AG09319 (cell line): ENCODE measurements around the gene KDM7A.

Experiments used
- DNase-seq: peaks from one replicate; pipeline ENCODE4 v3.0.0-alpha.2; 2010; ENCODE audit warnings: low read depth; ENCODE audit errors: extremely low read depth
- CTCF ChIP-seq: IDR thresholded peaks from 2 replicates; pipeline ENCODE4 v1.5.1; 2011; ENCODE audit warnings: low read depth, mild to moderate bottlenecking, inconsistent platforms, low read length, moderate library complexity

Gene KDM7A

GRCh38 chr7:140137078-140137477 is 39.7 kb downstream of the KDM7A start:
- TF ChIP-seq CTCF: no peak
- DNase-seq: no peak

GRCh38 chr7:140136073-140136472 is 40.7 kb downstream of the KDM7A start:
- DNase-seq: no peak
- no peak for TF ChIP-seq CTCF

GRCh38 chr7:140134039-140134438 is 42.7 kb downstream of the KDM7A start:
- no peak for DNase-seq
- no peak for TF ChIP-seq CTCF

GRCh38 chr7:140127360-140128127 is 49.2 kb downstream of the KDM7A start:
- TF ChIP-seq CTCF: no peak
- no peak for DNase-seq

- DNase-seq: no peak
- TF ChIP-seq CTCF: no peak
Measured at GRCh38 chr7:140126435-140127034, 50.2 kb downstream of the KDM7A start.

GRCh38 chr7:140122965-140123364 is 53.8 kb downstream of the KDM7A start:
- DNase-seq: no peak

More at GRCh38 chr7:140122965-140123364, 53.8 kb downstream of the KDM7A start:
- TF ChIP-seq CTCF: no peak
